Heart left ventricle (tissue), 16 donors: Measurements from ENCODE around the gene STK17A. TPM values are rescaled to one million over a fixed set of nuclear protein-coding genes. Genes with fewer than 3 reads are reported as not detected.

ENCODE experiments used
- ATAC-seq, 4 donors: fragments of 200-7000 bp; cut with Tn5 transposase; one replicate each; pipeline ENCODE4 v1.9.1; 2020 to 2022; ENCODE audit warnings: moderate library complexity in 4 of 4, mild to moderate bottlenecking in 3 of 4, moderate number of reproducible peaks in 1 of 4
- DNase-seq, 5 donors: peaks; one replicate each; pipeline ENCODE4 v3.0.0-alpha.2; 2020
- H3K27ac ChIP-seq, 12 donors: fragments of 200-600 bp; sonication (generic) in 4 of 12; one replicate each; pipeline versions ENCODE4 v1.5.0 to v1.8.0; 2016 to 2022; ENCODE audit warnings: mild to moderate bottlenecking in 2 of 12
- H3K27me3 ChIP-seq, 9 donors: fragments of 200-600 bp; sonication (generic) in 2 of 9; one replicate each; pipeline versions ENCODE4 v1.5.1 to v1.8.0; 2016 to 2022; ENCODE audit warnings: mild to moderate bottlenecking in 3 of 9
- H3K36me3 ChIP-seq, 9 donors: fragments of 200-600 bp; sonication (generic) in 2 of 9; one replicate each; pipeline versions ENCODE4 v1.5.0 to v1.8.0; 2018 to 2022; ENCODE audit warnings: mild to moderate bottlenecking in 2 of 9
- H3K4me1 ChIP-seq, 12 donors: fragments of 200-600 bp; sonication (generic) in 4 of 12; one replicate each; pipeline versions ENCODE4 v1.5.0 to v1.8.0; 2016 to 2022; ENCODE audit warnings: mild to moderate bottlenecking in 3 of 12
- H3K4me3 ChIP-seq, 12 donors: fragments of 200-600 bp; sonication (generic) in 4 of 12; one replicate each; pipeline versions ENCODE4 v1.5.0 to v1.8.0; 2017 to 2022; ENCODE audit warnings: mild to moderate bottlenecking in 9 of 12, moderate library complexity in 4 of 12
- H3K9me3 ChIP-seq, 12 donors: fragments of 200-600 bp; sonication (generic) in 4 of 12; one replicate each; pipeline versions ENCODE4 v1.5.0 to v1.8.0; 2016 to 2022; ENCODE audit warnings: mild to moderate bottlenecking in 1 of 12
- POLR2A ChIP-seq, 2 donors: fragments of 450-650 bp; IDR thresholded peaks; one replicate each; pipeline ENCODE4 v1.6.1; 2017; ENCODE audit warnings: antibody characterized with exemption in 2 of 2, mild to moderate bottlenecking in 2 of 2, moderate library complexity in 2 of 2
- WGBS, 4 donors: extraction: QIAGEN DNeasy Blood & Tissue Kit in 2 of 4; methylation state at CpG; one replicate each; pipeline versions ENCODE4 v1.1.5 to v1.1.7; 2013 to 2018; 5-methylcytosine and 5-hydroxymethylcytosine counted together
- intact Hi-C, 10 donors: fragments of 100-400 bp; cut with DNase I; formaldehyde crosslinking; loops; one replicate each; pipeline versions ENCODE4 v1.11.1 to v1.14.2; 2022
- polyA plus RNA-seq, 2 donors: library from polyadenylated mRNA; stranded (reverse); fragments of 200-250 nt; gene quantifications; one replicate each; pipeline ENCODE4 v1.2.3, GENCODE V29; 2013
- total RNA-seq, 9 donors: library from RNA; depleted of rRNA in 2 of 9; stranded (reverse); fragments of >200 nt in 2 of 9; fragmentation: NEBNext Ultra II Directional in 3 of 9; extraction: Animal tissue kit (Norgen Biotek cat#: 25700) in 3 of 9; gene quantifications; one replicate each; pipeline versions ENCODE4 v1.1.0 to v1.2.4, GENCODE V29; 2016 to 2023
- TF ChIP-seq, protein P1 (sequence below), 12 donors: fragments of 200-600 bp; sonication (generic) in 4 of 12; IDR thresholded peaks; one replicate each; pipeline versions ENCODE4 v1.5.0 to v1.8.0; 2018 to 2022; ENCODE audit warnings: antibody characterized with exemption in 12 of 12, mild to moderate bottlenecking in 5 of 12
- donor health status: ischemic (EF 13 %, LVEDD 7.1; RV severe dilation, severe dysfunction).
- donor health status: healthy with polysubstance abuse.
- donor health status: DM: no; HTN: yes; CAD: no.
- donor health status: DM: no; HTN: no; CAD: no.
- donor health status: ischemic (EF 25% LVEDD 6.9; RV normal size, moderate dysfunction).
- donor health status: ischemic (EF 25% LVEDD 5.7; RV mildly dilated, moderate dysfunction).
- donor health status: healthy.
- donor health status: DM: yes; HTN: yes; CAD: no.
- donor health status: ischemic (EF 35%, LVEDD 5.7; RV mildly dilated, moderate dysfunction).
- donor health status: nonischemic (EF 11% LVEDD 7.7; RV severe dilation, severe dysfunction).
- donor health status: DM: yes; HTN: yes; CAD: no.
- donor health status: PGD.
- donor health status: ischemic (EF 29% LVEDD 5.4; RV normal size, mild dysfunction).
- donor health status: nonischemic (EF 23%, LVEDD 6.1; RV moderate dilation, normal function).

STK17A gene
- total and polyA plus RNA-seq, 11 donors, result 11.9 to 43.9 (median 25.1) TPM

DNA sequence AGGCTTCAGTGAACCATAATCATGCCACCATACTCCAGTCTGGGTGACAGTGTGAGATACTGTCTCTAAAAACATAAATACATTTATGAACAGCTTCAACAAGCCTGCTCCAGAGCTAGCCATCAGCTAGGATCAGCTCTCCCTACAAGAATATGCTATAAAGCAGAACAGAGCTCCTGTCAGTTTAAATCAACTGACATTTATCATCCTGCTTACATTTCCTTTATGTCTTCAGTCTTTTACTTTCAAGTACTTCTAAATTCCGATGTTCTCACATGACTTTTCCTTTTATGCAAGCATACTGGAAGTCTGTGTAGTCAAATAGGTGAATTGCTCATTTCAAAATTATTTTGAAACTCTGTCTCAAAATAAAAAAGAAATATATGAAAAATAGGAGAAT is 81.8 kb downstream of the STK17A start:
- intact Hi-C loops, result no loop called here
- peaks cover 0 to 5% (median 0%) of the 10 kb centered on the region in 9 donors for H3K36me3 ChIP-seq
- H3K27me3 ChIP-seq, result no peaks in the 10 kb centered on the region
- WGBS, 4 donors, result 0 to 43% (median 20%) methylated on average over 1 of the region's 1 CpG
- TF ChIP-seq POLR2A (IDR thresholded peaks at IDR 0.05), result no peak
- TF ChIP-seq, protein P1, sequence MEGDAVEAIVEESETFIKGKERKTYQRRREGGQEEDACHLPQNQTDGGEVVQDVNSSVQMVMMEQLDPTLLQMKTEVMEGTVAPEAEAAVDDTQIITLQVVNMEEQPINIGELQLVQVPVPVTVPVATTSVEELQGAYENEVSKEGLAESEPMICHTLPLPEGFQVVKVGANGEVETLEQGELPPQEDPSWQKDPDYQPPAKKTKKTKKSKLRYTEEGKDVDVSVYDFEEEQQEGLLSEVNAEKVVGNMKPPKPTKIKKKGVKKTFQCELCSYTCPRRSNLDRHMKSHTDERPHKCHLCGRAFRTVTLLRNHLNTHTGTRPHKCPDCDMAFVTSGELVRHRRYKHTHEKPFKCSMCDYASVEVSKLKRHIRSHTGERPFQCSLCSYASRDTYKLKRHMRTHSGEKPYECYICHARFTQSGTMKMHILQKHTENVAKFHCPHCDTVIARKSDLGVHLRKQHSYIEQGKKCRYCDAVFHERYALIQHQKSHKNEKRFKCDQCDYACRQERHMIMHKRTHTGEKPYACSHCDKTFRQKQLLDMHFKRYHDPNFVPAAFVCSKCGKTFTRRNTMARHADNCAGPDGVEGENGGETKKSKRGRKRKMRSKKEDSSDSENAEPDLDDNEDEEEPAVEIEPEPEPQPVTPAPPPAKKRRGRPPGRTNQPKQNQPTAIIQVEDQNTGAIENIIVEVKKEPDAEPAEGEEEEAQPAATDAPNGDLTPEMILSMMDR (IDR thresholded peaks at IDR 0.05), result no peak
- H3K9me3 ChIP-seq, result no peaks in the 10 kb centered on the region
- no peak overlapping the region for H3K4me3 ChIP-seq
- H3K27ac ChIP-seq, result no peak overlapping the region
- H3K4me1 ChIP-seq, result peaks cover 0 to 12% (median 4%) of the 10 kb centered on the region in 12 donors
- no peak for ATAC-seq
- DNase-seq, result no peak

DNA sequence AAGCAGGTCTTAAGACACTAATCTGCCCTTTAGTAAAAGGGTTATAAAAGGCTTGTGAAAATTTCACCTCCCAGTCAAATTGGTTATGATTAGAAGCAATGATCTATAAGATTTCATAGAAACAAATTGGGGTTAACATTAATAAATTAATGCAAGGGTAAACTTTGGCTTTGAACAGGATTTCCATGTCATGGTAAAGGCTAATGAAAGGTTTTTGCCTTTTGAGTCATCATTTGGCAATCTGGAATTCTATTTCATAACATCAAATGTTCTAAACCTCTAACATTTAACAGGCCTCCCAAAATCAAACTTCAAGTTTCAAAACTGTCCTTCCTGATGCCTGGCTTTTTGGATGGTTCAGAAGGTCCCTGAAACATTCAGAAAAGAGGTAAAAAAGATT is 84.0 kb downstream of the STK17A start:
- ATAC-seq (no peak), DNase-seq (no peak)
- Histone ChIP-seq H3K36me3 (peaks cover 0 to 5% (median 0%) of the 10 kb centered on the region in 9 donors), H3K27ac (no peak overlapping the region), H3K4me3 (no peak overlapping the region), H3K9me3 (peaks cover 0 to 5% (median 0%) of the 10 kb centered on the region in 12 donors), H3K27me3 (no peaks in the 10 kb centered on the region), H3K4me1 (peaks cover 0 to 28% (median 4%) of the 10 kb centered on the region in 12 donors)
- intact Hi-C loops, result no loop called here
- TF ChIP-seq POLR2A (IDR thresholded peaks at IDR 0.05), result no peak
- TF ChIP-seq, protein P1 (IDR thresholded peaks at IDR 0.05), result no peak

DNA sequence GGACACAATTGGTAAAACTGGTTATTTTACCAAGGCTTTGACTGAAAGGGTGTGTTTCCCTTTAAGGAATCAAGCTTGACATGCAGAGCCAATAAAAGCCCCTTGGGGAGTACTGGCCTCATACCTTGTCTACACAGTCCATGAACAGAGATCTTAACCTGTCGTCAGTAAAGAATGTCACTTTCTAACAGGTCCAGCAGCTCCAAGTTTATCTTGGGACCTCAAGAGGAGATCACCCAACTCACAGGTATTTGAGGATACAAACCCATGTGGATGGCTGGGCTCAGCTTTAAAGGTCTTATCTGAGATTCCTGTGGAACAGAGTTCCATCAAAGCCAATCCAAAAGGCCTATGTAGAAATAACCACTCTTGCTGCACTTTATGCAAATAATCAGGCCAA is 85.1 kb downstream of the STK17A start:
- peaks cover 0 to 16% (median 0%) of the 10 kb centered on the region in 12 donors for H3K9me3 ChIP-seq
- WGBS, 4 donors, result 27 to 51% (median 33%) methylated on average over 1 of the region's 1 CpG
- DNase-seq (no peak), ATAC-seq (no peak)
- peaks cover 0 to 28% (median 4%) of the 10 kb centered on the region in 12 donors for H3K4me1 ChIP-seq
- intact Hi-C loops, result no loop called here
- no peaks in the 10 kb centered on the region for H3K27me3 ChIP-seq
- no peak overlapping the region for H3K27ac ChIP-seq
- TF ChIP-seq, protein P1 (IDR thresholded peaks at IDR 0.05), result no peak
- TF ChIP-seq POLR2A (IDR thresholded peaks at IDR 0.05), result no peak
- H3K4me3 ChIP-seq, result no peak overlapping the region
- no peaks in the 10 kb centered on the region for H3K36me3 ChIP-seq

DNA sequence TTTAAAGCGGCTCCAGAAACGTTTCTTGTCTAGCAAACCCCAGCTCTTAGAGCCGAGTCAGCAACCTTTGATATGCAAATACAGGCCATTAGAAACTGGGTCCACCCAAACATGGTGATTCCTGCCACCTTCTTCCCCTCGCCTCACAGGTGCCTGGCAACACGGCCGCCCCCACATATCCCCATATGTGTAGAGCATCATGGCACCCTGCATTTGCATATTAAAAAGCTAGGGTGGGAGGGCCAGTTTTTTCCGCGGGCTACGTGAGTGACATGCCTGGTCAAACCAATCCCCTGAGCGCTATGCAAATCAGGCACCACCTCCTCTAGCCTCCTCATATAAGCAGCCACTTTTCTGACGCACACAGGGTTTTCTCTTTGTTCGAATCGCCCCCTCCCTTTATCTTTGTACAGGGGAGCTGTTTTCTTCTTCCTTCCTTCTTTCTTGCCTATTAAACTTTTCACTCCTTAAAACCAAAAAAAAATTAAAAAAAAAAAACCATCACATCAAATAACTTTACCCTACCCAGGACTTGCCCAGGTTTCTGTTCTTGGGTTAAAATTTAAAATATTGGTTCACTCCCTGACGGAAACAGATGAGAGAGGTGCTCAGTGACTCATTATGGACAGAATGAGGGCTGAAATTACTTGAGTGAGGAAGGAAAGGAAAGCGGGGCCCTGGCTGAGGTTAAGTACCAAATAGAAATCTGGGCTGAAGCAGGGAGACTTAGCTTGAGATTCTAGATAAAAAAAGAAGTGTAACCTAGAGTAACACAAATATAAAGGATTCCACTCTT is 86.6 kb downstream of the STK17A start:
- H3K4me1 ChIP-seq, result peaks cover 0 to 32% (median 6%) of the 10 kb centered on the region in 12 donors

More for the DNA sequence above, 86.6 kb downstream of the STK17A start:
- H3K27me3 ChIP-seq, result no peaks in the 10 kb centered on the region
- intact Hi-C loops, result no loop called here
- WGBS, 4 donors, result 83 to 89% (median 86%) methylated on average over 15 of the region's 15 CpGs
- ATAC-seq, result no peak
- no peak overlapping the region for H3K4me3 ChIP-seq
- peak overlapping the region in 1 of 12 donors; percentile 3 for H3K27ac ChIP-seq
- TF ChIP-seq, protein P1 (IDR thresholded peaks at IDR 0.05), result no peak
- no peak for TF ChIP-seq POLR2A (IDR thresholded peaks at IDR 0.05)
- H3K9me3 ChIP-seq, result peaks cover 0 to 17% (median 0%) of the 10 kb centered on the region in 12 donors
- no peak for DNase-seq
- no peaks in the 10 kb centered on the region for H3K36me3 ChIP-seq
